Cardiac fibroblast (primary cell): ENCODE results near the gene CACNA2D3.

ENCODE experiments used
- DNase-seq, 2 donors: peaks; one replicate each; pipeline versions ENCODE4 v3.0.0 to v3.0.0-alpha.2; 2010; ENCODE audit warnings: low read depth in 2 of 2
- H3K4me3 ChIP-seq, 2 donors: replicated peaks in 1 of 2; 1 replicate in 1 of 2; 2 replicates in 1 of 2; pipeline ENCODE4 v1.5.1; 2011; ENCODE audit warnings: low read depth in 2 of 2, low read length in 2 of 2, mild to moderate bottlenecking in 2 of 2, moderate library complexity in 1 of 2
- TF ChIP-seq, protein P1 (sequence below): IDR thresholded peaks from one replicate; pipeline ENCODE4 v1.5.1; 2011; ENCODE audit warnings: low read depth, mild to moderate bottlenecking, low read length, inconsistent platforms

Gene CACNA2D3

DNA sequence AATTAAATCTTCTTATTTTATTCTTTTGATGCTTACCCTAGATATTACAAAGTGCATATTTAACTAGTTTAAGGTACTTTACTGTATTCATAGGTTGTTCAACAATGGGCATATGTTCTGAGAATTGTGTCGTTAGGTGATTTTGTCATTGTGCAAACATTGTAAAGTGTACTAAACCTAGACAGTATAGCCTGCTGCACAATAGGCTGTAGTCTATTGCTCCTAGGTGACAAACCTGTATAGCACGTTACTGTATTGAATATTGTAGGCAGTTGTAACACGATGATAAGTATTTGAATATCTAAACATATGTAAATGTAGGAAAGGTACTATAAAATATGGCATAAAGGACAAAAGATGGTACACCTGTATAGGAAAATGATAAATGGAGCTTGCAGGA is 100.7 kb downstream of the CACNA2D3 start:
- TF ChIP-seq, protein P1, sequence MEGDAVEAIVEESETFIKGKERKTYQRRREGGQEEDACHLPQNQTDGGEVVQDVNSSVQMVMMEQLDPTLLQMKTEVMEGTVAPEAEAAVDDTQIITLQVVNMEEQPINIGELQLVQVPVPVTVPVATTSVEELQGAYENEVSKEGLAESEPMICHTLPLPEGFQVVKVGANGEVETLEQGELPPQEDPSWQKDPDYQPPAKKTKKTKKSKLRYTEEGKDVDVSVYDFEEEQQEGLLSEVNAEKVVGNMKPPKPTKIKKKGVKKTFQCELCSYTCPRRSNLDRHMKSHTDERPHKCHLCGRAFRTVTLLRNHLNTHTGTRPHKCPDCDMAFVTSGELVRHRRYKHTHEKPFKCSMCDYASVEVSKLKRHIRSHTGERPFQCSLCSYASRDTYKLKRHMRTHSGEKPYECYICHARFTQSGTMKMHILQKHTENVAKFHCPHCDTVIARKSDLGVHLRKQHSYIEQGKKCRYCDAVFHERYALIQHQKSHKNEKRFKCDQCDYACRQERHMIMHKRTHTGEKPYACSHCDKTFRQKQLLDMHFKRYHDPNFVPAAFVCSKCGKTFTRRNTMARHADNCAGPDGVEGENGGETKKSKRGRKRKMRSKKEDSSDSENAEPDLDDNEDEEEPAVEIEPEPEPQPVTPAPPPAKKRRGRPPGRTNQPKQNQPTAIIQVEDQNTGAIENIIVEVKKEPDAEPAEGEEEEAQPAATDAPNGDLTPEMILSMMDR = no peak
- no peak overlapping the region for H3K4me3 ChIP-seq
- no peak for DNase-seq

DNA sequence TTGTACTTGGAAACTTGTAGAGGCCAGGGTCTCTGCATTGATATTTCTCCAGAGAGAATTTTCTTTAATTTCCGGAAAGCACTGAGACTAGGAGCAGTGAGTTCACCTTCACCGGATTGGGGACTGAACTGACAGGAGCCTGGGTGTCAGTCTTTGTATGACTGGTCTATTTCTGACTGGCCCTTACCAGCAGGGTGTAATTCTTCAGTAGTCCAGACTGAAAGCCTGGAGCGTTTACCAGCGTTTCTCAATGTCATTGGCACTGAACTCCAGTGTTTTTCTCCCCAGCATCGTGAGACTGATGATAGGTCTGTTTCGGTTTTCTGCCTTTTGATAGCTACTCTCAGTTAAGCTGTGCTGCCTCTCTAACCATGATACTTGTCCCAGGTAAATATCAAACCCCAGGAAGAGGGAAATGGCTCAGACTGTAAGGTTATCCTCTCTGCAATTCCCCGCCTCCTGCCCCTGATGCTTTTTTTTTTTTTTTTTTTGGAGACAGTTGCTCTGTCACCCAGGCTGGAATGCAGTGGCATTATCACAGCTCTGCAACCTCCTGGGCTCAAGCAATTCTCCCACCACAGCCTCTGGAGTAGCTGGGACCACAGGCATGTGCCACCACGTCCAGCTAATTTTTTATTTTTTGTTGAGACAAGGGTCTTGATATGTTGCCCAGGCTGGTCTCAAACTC is 103.6 kb downstream of the CACNA2D3 start:
- peak in 1 of 2 donors; percentile 3 for DNase-seq
- TF ChIP-seq, protein P1 = no peak
- H3K4me3 ChIP-seq = no peak overlapping the region

DNA sequence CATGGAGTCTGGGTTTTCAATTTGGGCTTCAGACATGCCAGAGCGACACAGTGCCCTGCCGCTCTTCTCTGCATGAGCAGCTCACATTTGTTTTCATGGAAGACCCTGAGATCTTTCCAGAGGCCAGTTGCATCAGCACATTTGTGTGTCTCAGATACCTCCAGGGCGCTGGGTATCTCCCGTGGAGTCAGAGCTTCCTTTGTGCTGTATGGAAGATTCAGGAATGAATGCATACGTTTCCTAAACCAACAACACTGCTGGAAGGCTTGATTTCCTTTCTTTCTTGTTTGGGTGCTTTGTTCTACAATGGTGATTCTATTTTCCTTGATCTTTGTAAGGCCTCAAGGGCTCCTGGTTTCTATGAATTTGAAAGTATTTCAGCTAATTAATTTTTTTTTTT is 106.5 kb downstream of the CACNA2D3 start:
- TF ChIP-seq, protein P1 = no peak
- no peak for DNase-seq
- H3K4me3 ChIP-seq = no peak overlapping the region

DNA sequence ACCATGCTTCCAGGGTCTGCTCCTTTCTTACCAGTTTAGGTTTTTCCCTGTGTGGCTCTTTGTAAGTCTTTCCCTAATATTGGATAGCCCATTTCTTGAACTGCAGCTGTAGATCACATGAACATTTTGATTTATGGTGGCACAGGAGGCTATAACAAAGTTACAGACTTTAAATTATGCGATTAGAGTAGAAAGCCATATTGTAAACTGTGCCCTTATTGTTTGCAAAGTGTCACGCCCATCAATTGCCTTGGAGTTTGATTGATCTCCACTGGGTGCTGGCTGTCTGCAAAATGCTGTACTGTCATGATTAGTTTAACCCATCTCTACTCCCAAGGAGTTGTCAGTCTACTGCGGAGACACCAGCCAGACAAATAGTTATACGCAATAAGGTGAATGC is 110.3 kb downstream of the CACNA2D3 start:
- no peak overlapping the region for H3K4me3 ChIP-seq
- DNase-seq = no peak
- TF ChIP-seq, protein P1 = no peak

DNA sequence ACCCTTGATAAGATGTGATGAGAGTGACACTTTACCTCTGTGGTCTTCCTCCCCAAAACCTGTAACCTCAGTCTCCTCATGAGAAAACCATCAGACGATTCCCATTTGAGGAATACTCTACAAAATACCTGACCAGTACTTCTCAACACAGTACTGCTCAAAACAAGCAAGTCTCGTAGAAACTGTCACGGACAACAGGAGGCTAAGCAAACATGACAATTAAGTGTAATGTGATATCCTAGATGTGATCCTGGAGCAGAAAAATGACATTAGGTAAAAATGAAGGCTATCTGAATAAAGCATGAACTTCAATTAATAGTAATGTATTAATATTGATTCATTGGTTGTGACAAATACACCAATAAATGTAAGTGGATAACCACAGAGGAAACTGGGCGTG is 113.6 kb downstream of the CACNA2D3 start:
- DNase-seq = no peak
- TF ChIP-seq, protein P1 = no peak
- no peak overlapping the region for H3K4me3 ChIP-seq

DNA sequence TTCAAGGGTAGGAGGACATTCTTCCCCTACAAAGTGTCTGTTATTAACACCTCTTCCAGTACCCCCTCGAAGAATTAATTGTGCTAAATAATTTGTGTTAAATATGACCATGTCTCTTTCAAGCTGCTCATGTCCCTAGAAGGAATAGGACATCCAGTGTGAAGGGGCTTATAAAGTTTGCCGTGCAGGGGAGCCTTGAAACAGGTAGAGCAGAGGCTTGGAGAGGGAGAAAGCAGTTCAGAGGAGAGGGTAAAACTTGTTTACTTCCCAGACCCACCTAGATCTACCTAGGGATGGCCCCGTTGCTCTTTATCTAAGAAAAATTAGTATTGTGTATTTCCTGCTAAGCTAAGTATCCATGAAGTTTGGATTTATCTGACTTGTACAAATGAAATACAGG is 114.8 kb downstream of the CACNA2D3 start:
- H3K4me3 ChIP-seq = no peak overlapping the region
- DNase-seq = no peak
- TF ChIP-seq, protein P1 = no peak
